Esophagus mucosa (tissue), 1 donor: ENCODE measurements around the gene PLAC8L1. TPM values are rescaled to one million over a fixed set of nuclear protein-coding genes. Genes with fewer than 3 reads are reported as not detected.
A peak's percentile ranks its signal among the peaks of the same experiment; 100 is the strongest.
"Not testable (repeated sequence)": the region's sequence is repeated elsewhere in the genome, so short reads cannot be mapped to it uniquely, and the experiment has no call there.

Experiments
- ATAC-seq: fragments of 200-7000 bp; cut with Tn5 transposase; one replicate; pipeline ENCODE4 v1.9.1; 2020
- total RNA-seq: library from RNA; stranded (reverse); gene quantifications from one replicate; pipeline ENCODE4 v1.2.4, GENCODE V29; 2023
- donor health status: DM: yes; HTN: yes; CAD: no.

Gene PLAC8L1, protein sequence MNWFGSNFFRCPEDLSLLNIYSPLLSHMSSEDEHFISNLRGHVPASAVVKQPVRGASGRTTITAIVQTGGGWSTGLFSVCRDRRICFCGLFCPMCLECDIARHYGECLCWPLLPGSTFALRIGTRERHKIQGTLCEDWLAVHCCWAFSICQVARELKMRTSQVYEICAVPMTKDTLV
- total RNA-seq = 0.52 TPM

DNA sequence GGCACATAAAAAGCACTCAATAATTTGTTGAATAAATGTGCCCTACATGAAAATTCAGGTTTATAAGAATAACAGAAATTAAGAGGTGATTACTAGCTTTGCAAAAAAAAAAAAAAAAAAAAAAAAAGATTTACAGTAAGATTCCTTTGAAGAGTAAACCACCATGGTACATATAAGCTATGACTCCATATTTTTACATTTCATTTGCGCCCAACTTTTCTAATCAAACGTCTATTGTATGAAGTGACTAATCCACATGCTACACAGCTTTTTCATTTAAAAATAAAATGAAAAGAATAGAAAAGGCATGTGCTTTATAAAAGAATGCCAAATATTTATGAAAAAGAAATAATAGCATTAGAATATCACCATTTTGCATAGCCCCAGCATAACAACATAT, at the start of gene PLAC8L1:
Gene PLAC8L1 (minus strand): TSS at position 101 of the 400 bp plus-strand sequence. CDS start 1,266 bp downstream, outside the sequence.
- ATAC-seq = no peak

DNA sequence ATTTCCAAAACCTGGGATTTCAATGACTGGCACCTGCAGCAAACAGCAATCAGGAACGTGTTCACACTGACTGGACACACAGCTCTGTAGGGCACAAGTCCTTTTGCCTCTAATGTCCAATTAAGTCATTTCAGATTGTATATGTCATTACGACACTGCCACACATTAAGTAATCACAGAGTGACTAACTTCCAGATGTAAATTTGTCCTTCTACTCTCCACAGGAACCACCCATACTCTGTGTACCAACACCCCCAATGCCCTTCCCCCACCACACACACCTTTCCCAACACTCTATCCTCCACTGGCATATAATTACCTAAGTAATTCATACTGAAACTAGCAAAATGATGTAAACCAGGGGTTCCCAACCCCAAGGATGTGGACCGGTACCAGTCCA, 46.6 kb upstream of the PLAC8L1 start:
- no peak for ATAC-seq

DNA sequence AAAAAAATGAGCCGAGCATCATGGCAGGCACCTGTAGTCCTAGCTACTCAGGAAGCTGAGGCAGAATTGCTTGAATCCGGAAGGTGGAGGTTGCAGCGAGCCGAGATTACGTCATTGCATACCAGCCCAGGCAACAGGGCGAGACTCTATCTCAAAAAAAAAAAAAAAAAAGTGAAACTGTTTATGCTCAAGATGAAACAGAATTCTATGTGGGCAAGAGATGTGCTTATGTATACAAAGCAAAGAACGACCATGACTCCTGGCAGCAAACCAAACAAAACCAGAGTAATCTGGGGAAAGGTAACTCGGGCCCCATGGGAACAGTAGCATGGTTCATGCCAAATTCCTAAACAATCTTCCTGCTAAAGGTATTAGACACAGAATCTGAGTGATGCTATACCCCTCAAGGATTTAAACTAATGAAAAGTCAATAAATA, 32.6 kb upstream of the PLAC8L1 start:
- ATAC-seq = peak; percentile 32

DNA sequence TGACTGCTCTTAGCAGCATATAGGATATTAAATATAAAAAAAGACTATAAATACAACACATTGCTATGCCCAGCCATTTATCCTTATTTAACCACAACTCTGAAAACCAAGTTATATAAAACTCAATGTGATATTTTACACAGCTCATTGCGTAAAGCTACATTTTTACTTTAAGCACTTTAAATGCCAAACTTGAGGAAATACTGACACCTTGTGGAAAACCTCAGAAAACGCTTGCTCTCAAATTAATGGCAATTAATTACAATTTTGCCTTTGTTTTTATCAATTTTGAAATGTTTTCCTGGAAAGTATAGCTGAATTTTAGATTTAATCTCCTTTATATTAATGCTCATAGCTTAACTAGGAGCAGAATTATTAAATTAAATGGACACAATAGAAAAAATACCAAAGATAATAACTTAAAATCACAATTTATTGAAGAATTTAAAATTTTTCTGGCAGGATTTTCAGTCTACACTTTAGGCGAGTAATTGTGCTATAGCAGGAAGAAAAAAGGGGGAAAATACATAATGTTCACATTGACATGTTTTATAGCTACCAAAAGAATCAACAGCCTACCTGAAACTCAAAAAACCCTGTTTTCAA, 25.2 kb upstream of the PLAC8L1 start:
- no peak for ATAC-seq

DNA sequence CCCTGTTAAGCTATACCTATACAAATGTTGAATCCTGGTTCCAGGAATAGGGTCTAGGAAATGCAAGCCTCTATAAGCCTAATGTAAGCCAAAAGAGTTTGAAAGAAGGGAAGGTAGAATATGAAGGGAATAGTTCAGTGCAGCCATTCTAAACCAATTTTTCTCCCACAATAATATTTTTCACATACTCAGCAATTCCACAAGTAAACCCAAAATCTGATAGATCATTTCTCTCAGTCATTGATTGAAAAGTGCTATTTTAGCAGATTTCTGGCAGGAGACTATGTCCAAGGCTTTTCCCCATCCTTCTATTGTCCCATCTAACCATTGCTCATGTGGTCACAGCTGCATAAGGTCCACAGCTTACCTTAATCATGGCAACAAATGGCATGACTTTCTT, 20.7 kb upstream of the PLAC8L1 start:
- ATAC-seq = no peak

DNA sequence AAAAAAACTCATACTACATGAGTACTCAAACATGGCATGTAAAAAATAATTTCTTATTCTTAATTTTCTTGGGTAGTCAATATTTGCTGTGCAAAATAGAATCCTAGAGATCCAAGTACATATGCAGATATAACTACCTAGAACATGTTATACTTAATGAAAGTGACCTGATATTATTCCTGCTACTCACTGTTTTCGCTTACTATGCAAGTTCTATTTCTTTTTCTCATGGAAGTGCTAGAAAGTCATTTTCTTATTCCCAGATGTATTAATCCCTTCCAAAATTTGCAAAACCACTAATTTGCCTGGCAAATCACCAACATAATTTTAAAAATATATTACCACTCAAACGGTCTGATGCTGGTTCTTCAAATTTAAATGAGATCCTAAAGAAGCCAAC, 19.2 kb upstream of the PLAC8L1 start:
- no peak for ATAC-seq

DNA sequence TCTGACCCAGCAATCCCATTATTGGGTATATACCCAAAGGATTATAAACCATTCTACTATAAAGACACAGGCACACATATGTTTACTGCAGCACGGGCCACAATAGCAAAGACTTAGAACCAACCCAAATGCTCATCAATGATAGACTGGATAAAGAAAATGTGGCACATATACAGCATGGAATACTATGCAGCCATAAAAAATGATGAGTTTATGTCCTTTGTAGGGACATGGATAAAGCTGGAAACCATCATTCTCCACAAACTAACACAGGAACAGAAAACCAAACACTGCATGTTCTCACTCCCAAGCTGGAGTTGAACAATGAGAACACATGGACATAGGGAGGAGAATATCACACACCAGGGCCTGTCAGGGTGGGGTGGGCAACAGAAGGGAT, 16.1 kb upstream of the PLAC8L1 start:
- not testable (repeated sequence) for ATAC-seq

DNA sequence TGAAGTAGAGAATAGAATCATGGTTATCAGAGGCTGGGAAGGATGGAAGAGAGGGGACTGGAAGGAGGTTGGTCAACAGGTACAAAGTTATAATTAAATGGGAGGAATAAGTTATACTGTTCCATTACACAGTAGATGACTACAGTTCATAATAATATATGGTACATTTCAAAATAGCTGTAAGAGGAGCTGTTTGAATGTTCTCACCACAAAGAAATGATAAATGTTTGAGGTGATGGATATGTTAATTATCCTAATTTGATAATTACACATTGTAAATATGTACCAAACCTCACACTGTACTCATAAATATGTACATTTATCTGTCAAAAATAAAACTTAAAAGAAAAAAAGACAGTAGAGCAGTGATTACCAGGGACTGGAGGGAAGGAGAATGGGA, 12.9 kb upstream of the PLAC8L1 start:
- no peak for ATAC-seq

DNA sequence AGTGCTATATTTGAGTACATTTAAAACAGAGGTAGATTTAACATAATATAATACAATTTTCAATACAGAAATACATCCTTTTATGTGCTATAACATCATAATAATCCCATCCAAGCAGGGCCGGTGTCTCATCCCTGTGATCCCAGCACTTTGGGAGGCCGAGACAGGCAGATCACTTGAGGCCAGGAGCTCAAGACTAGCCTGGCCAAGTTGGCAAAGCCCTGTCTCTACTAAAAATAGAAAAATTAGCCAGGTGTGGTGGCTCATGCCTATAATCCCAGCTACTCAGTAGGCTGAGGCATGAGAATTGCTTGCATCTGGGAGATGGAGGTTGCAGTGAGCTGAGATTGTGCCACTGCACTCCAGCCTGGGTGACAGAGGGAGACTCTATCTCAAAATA, 11.8 kb upstream of the PLAC8L1 start:
- ATAC-seq = not testable (repeated sequence)

DNA sequence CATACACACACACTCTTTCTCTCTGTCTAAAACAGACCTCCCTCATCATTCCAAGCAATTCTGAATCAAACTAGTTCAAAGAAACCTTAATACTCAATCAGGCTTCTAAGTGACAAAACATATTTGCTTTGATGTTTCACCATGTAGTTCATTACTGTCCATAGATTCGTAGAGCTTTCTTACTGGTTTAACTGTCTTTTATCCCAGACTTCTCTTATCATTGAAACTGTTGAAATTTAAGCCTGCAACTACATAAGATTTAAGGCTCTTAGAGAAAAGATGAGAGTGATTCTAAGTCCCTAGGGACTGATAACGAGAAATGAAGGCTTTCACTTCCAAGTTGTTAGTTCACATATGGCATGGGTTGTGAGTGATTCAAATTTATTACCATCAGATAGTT, 11.0 kb upstream of the PLAC8L1 start:
- no peak for ATAC-seq

DNA sequence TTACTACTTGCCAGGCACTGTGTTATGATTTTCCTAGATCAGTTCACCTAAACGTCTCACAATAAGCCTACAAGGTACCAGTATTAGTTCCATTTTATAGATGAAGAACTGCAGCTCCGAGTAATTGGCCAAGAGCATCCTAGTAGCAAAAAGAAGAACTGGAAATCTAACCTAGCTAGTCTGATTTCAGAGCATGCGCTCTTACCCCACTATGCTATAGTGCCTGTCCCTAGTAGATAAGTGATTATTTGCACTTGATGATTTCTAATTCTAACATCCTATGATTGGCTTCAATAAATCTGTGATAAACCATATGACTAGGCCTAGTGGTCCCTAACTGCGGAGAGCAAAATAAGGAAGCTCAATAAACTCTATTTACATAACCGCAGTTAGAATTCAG, 7.1 kb upstream of the PLAC8L1 start:
- ATAC-seq = no peak

DNA sequence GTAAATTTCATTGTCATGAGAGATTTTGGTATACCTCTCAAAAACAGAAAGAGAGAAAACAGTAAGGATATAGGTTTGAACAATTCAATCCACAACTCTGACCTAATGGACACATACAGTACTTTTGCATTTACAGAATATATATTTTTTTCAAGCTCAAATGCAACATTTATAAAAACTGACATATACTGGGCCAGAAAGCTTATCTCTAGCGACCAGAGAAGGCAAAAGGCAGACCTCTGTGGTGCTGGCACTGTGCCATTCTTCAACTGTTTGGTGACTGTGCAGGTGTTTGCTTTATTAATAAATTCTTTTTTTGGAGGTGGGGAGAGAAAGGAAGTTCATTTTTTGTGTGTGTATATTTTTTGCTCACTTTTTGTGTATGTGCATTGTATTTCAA, 6.0 kb upstream of the PLAC8L1 start:
- ATAC-seq = no peak

DNA sequence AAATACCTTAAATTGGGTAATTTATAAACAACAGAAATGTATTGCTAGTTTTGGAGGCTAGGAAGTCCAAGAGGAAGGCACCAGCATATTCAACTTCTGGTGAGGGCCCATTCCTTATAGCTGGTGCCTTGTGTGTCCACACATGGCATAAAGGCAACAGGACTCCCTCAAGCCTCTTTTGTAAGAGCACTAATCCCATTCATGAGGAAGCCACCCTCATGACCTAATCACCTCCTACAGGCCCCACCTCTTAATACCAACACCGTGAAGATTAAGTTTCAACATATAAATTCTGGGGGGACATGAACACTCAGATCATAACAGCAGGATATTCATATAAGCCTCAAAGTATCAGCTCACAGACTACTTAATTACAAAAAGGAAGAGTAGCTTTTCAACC, 4.0 kb upstream of the PLAC8L1 start:
- ATAC-seq = no peak

DNA sequence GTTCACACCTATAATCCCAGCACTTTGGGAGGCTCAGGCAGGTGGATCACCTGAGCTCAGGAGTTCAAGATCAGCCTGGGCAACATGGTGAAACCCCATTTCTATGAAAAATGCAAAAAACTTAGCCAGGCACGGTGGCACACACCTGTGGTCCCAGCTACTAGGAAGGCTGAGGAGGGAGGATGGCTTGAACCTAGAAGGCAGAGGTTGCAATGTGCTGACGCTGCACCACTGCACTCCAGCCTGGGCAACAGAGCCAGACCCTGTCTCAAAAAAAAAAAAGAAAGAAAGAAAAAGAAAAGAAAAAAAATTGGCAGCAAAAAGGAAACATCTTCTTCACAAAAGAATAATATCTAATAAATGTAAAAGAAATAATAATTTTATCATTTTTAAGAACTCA, 3.5 kb upstream of the PLAC8L1 start:
- ATAC-seq = not testable (repeated sequence)

DNA sequence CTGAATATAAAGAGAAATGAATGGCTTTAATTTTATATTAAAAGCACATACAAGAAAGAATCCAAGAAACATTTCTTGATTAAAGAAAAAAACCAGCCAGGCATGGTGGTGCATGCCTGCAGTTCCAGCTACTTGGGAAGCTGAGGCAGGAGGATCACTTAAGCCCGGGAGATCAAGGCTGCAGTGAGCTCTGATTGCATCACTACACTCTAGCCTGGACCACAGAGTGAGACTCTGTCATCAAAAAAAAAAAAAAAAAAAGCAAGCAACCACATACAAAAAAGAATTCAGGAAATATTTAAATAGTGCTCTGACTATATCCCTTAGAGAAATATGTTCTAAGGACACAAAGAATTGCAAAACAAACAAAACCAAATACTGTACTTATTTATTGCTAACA, 2.5 kb upstream of the PLAC8L1 start:
- ATAC-seq = no peak

DNA sequence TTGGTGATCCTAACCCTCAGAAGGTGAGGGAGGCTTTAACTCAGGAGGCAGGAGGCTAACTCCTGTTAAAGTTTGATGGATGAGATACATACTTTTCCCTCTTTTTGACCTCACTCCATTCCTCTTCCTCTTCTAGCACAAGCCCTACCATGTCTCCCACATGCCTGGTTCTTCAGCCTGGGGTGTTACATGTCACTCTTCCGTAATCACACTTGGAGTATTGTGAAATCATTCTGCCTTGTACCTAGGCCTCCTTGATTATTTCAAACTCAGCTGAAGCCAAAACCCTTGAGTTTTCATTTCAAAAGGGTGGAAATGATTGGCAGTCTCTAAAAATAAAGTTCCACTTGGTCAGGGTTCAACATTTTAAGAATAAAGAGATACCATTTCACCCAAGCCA, 1.8 kb downstream of the PLAC8L1 start:
- peak; percentile 86 for ATAC-seq

DNA sequence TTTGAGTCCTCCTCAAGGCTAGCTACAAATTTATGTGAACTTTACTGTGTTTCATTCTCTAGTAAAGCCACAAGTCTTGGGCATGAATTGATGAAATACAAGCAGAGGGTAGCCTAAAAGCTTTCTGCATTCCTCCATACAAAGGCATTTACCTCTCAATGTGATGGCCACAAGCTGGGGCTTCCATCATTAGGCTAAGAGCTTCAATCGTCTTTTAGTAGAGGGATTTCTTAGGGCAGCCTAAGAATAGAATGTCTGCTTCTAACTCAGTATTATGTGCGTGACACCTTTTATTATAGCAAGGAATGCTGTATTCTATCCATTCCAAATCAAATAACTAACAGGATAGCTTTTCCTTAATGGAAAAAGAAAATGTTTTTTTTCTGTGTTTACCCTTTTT, 3.7 kb downstream of the PLAC8L1 start:
- ATAC-seq = no peak

DNA sequence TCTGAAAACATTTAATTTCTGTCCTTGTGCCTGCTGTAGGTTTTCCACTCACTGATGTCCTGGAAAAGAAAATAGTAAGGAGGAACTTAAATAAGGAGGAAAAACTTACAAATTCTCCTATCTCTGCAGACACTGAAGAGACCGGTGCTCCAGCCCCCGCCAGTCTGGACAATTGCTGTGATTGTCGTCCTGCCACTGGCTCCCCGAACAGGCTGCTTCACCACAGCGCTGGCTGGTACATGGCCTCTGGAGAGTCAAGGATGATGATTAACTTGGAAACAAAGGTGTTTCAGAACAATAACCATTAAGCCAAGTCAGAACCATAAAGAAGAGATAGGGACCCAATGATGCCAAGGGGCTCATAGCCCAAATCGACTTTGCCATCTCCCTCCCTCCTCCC, 7.3 kb downstream of the PLAC8L1 start:
- ATAC-seq = no peak

DNA sequence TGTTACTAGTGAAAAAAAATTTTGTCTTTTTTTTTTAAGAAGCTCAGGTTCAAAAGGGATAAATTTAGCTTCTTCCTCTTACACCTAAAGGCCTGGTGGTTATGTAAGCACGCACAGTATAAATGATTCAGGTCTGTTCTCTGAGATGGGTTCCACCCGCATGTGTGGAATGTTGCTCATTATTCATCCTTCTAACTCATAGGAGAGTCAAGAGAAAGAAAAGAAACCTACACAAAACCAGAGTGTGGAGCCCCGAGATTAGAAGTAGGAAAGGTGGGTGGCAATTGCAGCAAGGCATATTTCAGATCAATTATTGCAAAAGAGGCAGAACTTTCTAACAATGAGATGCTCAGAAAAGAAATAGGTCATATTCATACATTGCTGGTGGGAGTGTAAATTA, 13.5 kb downstream of the PLAC8L1 start:
- ATAC-seq = peak; percentile 60

DNA sequence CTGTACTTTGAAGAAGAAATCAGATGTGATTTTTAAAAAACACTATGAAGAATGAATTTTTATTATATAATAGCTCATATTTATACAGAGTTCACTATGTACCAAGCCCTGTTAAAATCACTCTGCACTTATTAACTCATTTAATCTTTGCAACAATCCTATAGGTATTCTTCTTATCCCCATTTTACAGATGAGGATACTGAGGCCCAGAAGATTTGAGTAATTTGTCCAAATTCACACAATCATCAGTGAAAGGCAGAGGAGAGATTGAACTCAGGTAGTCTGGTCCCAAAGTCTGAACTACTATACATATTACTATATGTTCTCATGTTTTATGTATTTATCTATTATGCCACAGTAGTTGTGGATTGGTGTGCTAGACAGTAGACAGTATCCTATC, 16.1 kb downstream of the PLAC8L1 start:
- ATAC-seq = no peak

DNA sequence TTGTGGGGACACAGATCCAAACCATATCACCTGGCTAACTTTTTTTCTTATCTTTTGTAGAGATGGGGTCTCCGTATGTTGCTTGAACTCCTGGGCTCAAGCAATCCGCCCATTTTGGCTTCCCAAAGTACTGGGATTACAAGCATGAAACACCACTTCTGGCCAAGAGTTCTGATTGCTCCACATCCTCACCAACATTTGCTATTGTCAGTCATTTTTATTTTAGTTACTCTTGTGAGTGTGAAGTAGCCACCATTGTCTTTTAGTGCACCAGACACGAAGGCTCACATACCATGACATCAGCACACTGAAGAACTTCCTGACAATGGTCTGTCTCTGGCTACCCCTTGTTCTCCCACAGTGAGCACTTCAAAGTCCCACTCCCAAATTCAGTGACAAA, 17.3 kb downstream of the PLAC8L1 start:
- no peak for ATAC-seq

DNA sequence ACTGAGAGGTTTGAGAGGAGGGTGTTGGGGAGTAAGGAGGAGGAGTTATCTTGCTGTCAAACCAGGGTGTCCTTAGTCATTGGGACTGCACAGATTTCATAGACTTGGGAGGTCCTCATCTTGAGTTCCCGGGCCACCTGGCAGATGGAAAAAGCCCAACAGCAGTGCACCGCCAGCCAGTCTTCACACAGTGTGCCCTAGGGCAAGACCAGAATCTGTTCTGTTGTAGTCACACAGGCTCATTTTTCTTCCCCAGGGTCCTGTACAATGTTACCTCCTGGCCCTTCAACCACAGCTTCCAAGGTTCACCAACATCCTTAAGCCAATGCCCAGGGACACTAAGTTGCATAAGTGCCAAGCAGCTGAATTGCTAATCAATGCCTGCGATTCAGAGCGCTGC, 21.0 kb downstream of the PLAC8L1 start:
- no peak for ATAC-seq

DNA sequence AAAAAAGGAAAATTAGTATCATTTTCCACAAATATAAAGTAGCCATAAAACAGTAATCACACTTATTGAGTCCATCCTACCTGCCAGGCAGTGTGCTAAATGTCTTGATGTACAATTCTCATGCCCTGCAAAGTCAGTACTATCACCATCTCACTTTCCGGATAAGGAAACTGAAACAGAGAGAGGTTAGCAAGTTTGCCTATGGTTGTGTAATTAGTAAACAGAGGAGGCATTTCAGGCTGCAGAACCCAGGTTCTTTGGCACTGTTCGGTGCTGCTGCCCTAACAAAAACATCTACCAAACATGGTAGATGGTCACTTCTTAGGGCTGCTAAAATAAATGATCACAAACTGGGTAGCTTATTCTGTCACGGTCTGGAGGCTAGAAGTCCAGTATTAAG, 22.6 kb downstream of the PLAC8L1 start:
- ATAC-seq = no peak

DNA sequence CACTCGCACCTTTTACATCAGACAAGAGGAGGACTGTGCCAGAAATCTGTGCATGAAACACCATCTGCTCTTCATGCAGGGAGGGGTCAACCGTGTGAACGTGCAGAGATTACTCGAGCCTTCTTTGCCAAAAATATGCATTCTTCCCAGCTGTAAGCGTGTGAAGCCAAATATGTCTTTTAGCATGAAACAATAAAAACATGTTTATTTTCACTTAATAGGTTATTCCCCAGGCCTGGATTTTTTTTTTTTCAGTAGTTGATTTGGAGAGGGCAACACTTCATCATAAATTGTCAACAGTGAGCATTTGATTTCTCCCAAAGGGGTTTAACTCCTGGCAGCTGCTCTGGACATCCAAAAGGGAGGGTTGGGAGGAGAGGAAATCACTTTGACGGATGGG, 23.8 kb downstream of the PLAC8L1 start:
- no peak for ATAC-seq
